Ammon's horn (tissue), 1 donor: ENCODE results near the gene PRDM1.

ENCODE experiments used
- DNase-seq: peaks from one replicate; pipeline ENCODE4 v3.0.0-alpha.2; 2016; ENCODE audit warnings: low spot score

PRDM1 gene

DNA sequence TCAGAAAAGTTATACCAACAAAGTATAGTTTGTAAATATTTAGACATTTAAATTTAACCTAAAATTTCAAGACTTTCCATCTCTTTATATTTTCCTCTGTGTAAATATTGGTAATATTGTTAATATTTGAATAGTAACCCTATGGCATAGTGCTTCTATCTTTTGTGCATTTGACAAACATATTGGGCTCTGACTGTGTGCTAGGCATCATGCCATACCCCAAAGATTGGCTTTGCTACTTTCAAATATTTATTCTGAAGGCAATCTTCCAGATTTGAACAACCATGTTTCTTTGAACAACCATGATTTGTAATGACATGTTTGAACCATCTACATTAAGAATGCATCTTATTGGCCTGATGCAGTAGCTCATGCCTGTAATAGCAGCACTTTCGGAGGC lies 15.5 kb upstream of the PRDM1 start:
- no peak for DNase-seq

DNA sequence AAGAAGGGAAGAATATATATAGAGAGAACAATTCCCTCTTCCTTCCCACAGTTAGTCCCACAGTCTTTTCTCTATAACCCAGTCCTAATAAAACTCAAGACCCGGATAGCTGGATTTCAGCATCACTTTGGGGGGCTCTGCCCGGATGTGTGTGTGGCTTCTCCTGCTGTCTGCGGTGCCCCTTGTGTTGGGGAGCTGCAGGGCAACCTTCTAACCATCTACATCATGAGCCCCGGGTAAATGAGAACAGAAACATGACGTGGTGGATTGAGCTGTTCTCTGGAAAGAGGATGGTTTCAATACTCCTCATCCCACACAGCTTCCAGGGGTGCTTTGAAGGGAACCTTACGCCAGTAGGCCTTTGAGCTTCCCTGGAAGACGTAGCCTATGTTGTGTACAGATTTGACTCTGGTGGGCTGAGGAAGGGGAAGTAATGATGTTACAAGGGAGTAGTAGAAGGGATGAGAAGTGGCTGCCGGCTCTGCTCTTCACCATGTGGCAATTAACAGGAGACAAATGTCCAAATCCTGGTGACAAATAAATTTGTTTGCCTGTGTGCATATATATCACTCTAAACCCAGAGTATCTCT lies 13.5 kb upstream of the PRDM1 start:
- DNase-seq: no peak

DNA sequence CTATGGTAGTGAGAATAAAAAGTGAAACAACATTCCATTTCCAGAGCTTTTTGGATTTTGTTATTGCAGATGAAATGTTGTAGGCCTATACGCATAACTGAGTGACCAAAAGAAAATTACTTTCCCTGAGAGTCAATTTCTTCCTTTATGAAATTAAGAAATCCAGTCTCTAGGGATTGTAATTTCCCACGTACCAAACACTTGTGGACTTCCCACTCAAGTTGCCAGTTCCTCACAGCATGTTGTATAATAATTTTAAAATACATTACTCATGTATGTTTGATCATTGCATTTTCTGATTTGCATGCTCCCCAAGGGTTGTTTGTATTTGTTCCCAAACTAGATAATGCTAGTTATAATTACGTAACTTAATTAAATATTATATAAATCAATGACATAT lies 12.0 kb upstream of the PRDM1 start:
- DNase-seq: no peak

DNA sequence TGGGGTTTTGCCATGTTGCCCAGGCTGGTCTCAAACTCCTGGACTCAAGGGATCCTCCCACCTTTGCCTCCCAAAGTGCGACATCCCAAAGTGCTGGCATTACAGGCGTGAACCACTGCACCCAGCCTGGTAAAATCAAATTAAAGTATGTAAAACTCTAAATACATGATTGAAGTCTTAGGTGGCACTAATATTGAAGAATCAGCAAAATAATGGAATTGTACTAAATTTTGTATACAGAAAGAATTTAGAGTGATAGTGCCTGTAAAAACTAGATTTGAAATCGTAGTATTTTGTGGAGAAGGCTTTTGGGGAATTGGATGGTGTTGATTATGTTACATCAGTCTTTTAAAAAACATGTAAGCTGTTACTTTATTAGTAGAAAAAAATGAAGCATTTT lies 10.0 kb upstream of the PRDM1 start:
- no peak for DNase-seq

DNA sequence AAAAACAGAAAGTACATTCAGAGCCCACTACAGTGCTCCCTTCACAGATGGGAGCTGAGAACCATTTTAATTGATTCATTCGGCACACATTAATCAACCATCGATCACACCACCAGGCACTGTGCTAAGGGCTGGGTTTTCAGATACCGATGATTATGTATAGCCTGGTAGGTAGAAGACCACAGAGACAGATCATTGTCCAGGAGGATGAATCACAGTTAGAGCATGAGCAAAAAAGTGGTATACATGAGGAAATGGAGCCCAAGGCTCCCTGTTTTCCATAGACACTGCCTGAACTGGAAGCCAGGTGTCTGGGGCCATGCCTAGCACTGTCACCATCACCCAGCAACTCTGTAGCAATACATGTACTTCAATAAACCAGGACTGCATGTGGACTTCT lies 9.0 kb upstream of the PRDM1 start:
- DNase-seq: no peak

DNA sequence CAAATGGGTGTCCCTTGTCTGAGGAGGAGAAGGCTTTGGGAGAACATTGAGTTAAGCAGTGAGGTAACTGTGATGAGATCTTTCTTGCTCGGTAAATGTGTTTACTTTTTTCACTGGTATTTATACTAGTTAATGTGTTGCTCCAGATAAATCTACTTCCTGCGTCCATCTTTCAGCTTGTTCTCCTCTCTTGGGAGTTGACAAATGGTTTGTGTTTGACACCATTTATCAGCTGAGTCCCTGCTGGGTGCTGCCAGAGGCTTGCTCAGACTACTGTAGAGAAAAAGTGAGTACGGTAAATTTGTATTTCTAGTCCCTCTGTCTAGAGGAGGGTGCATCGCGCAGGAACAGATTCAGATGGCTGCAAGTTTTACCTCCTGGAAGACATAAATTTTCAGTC lies 8.3 kb upstream of the PRDM1 start:
- DNase-seq: no peak

DNA sequence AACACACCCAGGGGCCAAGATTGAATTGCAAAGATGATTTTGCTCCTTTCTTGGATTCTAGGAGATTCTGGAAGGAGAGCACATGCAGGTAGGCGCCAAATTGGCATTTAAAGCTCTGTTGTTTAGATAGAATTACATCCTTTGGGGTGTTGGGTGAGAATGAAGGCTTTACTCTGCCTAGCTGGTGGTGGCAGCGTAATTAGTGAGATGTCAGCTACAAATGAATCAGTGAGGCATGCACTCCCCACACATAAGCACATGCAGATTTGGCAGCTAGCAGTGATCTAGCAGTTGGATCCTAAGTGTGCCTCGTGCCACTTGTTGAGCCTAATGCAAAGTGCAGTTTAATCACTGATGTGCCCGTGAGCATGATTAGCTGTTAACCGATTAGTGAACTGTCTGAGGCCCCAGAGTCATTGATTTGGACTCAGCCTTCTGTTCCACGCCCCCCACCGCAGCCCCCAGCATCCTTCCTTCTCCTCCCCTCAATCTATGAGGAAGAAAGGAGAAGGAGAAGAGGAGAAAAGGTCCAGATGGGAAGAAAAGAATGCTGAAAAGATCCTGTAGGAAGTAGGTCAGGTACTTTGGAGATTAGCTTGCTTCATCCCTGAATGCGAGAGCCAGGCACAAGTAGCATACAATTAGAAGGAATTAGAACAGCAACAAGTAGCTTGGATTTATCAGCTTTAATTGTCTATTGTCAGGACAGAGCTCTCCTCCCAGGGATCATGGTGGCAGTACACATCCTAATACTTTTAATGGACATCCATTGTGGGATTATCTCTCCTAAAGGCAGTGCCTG lies 6.0 kb upstream of the PRDM1 start:
- no peak for DNase-seq

DNA sequence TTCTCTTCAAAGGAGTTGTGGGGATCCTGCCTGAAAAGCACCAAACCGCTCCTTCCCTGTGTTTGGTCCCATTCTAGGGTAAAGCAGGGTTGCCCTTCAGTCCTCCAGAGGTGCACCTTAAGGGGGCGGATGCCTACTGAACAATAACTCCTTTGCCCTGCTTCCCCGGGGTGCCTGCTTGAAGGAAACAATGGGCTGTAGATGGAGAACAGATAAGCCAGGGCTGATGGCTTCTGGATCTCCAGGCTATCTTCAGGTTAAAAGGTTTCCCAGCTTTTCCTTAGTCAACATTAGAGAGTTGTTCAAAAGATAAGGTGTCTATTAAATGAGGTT lies 5.4 kb upstream of the PRDM1 start:
- no peak for DNase-seq

DNA sequence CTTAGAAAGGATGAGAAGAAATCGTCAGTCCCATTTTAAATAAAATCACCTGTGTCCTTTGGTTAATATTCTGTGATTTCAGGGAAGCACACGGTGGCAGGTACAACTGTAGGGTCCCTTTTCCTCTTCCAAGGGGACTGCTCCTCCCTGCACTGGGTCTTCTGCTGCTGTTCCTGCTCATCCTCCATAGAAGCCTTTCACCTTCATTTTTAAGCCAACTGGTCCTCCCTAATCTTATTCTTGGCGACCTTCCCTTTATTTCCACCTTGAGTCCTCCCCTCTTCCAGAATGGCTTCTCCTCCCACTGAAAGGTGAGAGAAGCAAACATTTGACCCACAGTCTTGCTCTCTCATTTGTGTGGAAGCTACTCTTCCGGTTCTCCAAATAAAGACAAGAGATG lies 4.4 kb upstream of the PRDM1 start:
- no peak for DNase-seq

DNA sequence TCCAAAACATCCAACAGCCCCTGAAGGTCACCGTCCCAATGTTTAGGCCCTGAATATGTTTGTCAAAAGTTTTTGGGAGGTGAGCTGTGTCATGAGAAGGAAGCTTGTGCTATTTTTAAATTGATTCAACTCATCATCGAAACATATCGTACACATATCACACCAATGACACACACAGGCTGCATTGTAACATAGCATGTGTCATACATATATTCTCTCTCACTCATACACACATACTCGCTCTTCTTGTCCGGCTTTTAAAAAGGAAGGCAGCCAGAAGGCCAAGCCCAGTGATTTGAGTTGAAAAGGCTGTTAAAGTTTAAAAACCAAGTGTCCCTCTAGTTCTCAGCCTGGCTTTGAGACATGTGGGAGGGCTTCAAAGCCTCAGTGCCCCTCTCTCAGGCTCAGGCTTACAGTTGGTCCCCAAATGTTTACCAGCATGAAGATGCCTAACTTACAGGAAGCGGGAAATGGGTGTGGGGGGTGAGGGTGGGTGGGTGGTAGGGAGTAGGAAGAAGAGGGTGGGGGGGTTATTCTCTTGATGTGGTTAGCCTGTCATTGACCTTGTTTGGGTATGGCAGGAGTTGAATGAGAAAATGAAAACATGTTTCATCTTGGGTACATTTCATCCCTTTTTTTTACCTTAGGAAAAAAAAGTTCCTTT lies 3.3 kb upstream of the PRDM1 start:
- no peak for DNase-seq

DNA sequence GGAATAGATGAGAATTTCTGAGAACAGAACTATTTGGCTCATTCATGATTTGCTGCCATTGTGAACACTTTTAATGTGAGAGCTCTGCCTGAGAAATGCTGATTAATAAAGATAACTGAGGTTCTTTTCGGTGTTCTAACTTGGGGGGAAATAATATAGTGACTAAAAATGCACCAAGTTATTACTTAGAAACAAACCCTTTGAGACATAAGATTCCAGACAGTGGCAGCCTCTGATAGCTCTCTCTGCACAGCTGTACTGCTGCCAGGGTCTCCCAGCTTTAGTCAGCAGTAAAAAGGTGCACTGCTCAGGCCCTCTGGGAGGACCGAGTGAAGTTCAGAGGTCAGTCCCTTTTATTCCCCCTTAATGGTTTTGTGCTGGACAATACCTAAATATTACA lies 2.5 kb upstream of the PRDM1 start:
- DNase-seq: no peak

DNA sequence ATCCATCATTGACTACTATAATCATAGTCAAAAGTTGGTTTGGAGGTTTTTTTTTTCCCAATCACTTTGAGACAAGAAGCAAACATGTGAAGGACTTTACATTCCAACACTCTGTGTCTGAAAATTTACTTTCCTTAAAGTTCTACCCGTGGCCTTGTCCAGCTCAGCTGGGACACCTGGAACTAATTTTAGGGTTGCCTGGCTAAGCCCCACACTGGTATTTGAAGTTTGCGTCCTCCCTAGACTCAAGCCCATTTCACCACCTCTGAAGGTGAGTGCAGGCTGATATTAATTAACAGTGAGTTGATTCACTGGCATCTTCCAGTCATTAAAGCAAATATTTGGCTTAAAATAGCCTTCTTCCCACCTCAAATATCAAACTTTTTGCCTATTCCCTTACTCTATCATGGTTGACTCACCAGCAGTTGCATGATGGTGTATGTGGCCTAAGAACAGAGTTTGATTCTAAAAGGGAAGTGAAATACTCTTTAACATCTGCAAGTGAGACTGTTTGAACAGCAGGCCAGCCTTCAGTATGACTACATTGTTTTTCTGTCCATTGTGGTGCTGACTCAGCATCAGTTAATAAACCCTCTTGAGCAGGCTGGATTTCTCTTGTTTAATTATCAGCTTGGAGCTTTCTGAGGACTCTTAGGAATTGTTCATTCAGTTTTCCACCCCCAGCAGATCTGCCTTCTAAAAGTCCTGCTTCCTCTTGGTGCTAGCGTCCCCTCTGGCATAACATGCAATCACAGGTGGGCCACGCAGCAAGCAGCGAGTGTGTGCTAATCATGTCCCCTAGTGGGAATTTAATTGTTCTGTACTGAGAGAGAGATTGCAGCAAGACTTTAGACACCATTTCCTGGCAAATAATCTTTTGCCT lies 1.8 kb upstream of the PRDM1 start:
- DNase-seq: peak; percentile 52

DNA sequence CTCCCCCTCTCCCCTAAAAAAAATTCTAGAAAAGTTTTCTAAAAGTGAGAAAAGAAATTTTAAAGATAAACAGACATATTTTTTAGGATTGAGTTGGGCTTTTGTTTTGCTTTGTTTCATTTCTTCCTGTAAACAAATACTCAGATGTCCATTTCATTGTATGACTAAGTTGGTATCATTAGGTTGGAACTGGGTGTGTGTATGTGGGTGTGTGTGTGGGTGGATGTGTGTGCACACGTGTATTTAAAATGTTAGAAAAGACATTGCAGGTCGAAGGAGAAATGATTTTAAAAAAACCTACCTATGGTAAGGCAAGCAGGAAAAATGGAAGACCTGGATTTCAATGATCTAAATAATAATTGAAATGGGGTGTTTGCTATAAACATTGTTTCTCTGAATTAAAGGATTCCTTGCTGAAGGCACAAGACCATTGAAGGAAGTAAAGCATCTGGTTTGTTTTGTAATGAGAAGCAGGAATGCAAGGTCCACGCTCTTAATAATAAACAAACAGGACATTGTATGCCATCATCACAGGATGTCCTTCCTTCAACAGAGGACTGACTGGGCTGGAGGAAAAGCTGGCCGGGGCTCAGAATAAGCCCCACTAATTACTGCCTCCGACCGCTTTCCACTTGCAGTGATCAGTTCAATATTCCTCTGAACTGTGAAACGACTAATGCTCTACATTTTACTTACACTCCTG lies 996 bp upstream of the PRDM1 start:
- DNase-seq: no peak

DNA sequence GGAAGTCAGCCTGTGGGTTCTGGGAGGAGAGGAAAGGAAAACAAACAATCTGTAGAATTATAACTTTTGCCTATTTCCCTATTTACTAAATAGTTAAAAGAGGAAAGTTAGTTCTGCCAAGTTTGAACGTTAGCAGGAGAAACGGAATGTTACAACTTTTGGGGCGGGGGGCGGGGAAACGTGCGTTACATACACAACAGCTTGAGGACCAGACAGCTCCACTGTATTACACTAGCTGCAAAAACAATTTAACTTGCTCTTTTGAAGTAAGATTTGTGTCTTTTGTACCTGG lies 498 bp upstream of the PRDM1 start:
- no peak for DNase-seq

DNA sequence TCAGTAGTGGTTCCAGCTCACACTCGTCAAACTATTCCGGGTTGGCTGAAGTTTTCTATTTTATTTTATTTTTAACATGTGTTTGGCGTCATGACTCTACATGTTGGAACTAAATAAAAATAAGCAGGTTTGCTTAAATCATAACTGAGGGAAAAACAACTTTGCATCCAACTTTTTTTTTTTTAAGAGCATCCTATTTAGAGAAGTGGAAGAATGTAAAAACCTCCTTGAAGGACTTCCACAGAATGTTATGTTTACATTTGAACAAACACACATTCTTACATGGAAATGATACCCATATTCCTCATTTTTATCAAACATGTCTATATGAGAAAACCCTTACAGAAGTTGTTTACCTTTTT lies 659 bp downstream of the PRDM1 start:
- no peak for DNase-seq

DNA sequence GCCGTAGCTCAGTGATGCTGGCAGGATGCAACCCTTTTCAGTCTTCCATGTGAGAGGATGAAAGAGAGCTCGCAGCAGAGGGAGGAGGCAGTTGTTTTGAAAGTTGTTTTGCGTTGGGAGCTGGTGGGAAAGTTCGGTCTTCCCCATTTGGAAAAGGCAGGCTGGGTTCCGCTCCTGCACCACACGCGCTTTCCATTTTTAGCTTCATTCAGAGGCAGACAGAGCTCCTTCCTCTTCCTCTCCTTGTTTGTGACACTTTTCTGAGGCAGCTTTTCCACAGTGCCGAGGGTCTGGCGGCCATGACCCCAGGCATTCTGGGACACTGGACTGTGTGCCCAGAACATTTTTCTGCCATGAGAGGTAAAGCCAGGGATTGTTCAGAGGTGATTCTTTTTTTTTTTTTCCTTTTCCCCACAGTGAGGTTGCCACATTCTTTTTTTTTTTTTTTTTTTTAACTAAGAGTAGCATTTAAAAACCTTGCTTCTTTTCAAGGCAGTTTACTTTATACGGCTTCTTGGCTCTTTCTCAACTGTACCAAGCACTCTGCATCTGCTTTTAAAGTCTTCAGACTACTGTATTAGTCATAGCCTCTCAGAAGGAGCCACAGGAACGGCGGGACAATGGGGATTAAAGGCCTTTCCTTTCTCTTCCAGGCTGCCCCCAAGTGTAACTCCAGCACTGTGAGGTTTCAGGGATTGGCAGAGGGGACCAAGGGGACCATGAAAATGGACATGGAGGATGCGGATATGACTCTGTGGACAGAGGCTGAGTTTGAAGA lies 1.6 kb downstream of the PRDM1 start:
- peak; percentile 59 for DNase-seq

DNA sequence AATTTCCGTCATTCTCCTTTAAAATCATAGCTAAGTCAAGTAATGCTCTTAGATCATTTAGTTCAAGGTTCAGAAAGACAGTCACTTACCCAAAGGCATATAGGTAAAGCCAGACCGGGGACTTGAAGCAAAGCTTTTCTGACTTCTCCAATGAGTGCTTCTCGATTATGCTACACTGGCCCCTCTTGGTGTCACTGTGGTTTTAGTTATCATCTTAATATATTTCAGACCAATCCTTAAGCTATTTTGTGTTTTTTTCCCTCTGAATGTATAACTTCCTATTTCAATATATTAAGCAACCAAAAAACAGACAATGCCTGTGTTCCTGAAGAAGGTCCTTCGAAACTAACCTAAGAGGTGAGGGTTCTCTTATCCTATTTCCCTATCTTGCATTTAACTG lies 3.9 kb downstream of the PRDM1 start:
- DNase-seq: peak; percentile 41

DNA sequence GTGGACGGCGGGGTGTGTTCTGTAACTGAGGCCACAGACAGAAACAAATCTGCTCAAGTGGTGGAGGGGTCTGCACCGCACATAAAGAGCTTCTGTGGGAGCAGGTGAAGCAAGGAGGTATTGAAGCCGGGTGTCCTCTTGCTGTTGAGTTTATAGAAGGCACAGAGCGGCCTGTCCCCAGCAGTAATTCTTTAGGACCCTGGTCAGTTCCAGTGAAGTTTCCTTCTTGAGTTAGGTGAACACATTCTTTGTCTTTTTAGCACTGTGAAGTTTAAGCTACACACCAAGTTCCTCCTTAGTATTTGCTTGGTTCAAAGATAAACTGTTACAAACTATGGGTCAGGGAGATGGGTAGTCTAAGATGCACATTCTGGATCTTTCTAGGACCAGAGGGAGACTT lies 6.1 kb downstream of the PRDM1 start:
- DNase-seq: no peak

DNA sequence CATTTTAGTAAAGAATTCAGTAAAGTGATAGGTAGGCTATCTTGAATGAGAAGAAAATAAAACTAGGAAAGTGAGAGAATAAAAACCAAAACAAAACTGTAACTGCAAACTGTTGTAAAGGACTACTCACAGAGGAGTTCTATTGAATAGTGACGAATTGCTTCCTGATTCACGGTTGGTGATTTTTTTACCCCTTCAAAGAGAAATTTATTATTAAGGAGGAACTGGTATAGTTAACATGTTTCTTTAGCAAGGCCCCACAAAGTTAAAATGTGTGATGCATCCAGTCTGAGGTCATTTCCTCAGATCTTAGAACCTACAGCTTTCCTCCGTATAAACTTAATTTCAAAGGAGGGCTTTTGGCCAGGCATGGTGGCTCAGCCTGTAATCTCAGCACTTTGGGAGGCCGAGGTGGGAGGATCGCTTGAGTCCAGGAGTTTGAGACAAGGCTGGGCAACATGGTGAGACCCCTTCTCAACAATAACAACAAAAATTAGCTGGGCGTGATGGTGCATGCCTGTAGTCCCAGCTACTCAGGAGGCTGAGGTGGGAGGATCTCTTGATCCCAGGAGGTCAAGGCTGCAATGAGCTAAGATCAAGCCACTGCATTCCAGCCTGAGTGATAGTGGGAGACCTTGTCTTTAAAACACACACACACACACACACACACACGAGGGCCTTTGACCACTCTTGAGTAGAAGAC lies 8.3 kb downstream of the PRDM1 start:
- DNase-seq: no peak

DNA sequence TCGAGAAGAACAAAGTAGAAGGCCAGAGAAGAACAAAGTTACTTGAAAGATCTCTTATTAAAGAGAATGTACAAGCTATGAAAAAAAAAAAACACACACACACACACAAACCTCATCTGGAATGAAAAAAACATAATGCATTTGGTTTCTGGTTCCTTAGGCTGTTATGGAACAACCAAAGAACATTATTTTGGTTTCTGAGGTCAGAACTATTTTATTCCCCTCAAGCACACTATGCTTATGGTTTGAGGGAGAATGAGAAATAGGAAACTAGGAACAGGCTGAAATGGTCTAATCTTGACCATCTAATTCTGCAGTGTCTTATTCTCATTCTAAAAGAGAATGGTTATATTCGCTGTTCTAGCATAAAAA lies 8.8 kb downstream of the PRDM1 start:
- no peak for DNase-seq
